Stimulated activated CD4-positive, alpha-beta T cell treated with anti-CD3 and anti-CD28 coated beads, TNF-alpha, amount 100 ng/mL, for 1 hour (primary cell): ENCODE data around the gene YPEL1.
"Not testable (repeated sequence)": the region's sequence is repeated elsewhere in the genome, so short reads cannot be mapped to it uniquely, and the experiment has no call there.

Experiments
- DNase-seq, 3 donors: peaks; one replicate each; pipeline ENCODE4 v3.0.0-alpha.2; 2020; ENCODE audit warnings: low read depth in 3 of 3, low spot score in 1 of 3

YPEL1 gene

GRCh38 chr22:21754523-21754922, 18.9 kb upstream of the YPEL1 start:
- no peak for DNase-seq

- DNase-seq, result no peak
Measured at GRCh38 chr22:21753374-21754111, 17.9 kb upstream of the YPEL1 start.

GRCh38 chr22:21752276-21752675, 16.7 kb upstream of the YPEL1 start:
- no peak for DNase-seq

- DNase-seq, result no peak
Measured at GRCh38 chr22:21745948-21746347, 10.4 kb upstream of the YPEL1 start.

- not testable (repeated sequence) for DNase-seq
Measured at GRCh38 chr22:21744917-21745316, 9.3 kb upstream of the YPEL1 start.

- DNase-seq, result no peak
Measured at GRCh38 chr22:21741790-21742189, 6.2 kb upstream of the YPEL1 start.

GRCh38 chr22:21741059-21741458, 5.5 kb upstream of the YPEL1 start:
- no peak for DNase-seq

GRCh38 chr22:21739828-21740377, 4.3 kb upstream of the YPEL1 start:
- no peak for DNase-seq

GRCh38 chr22:21738966-21739365, 3.4 kb upstream of the YPEL1 start:
- no peak for DNase-seq

- no peak for DNase-seq
Measured at GRCh38 chr22:21738081-21738480, 2.5 kb upstream of the YPEL1 start.

GRCh38 chr22:21736948-21737347, 1.4 kb upstream of the YPEL1 start:
- DNase-seq, result no peak

GRCh38 chr22:21736084-21736642, 569 bp upstream of the YPEL1 start:
- no peak for DNase-seq

GRCh38 chr22:21734540-21735199, 924 bp downstream of the YPEL1 start:
- no peak for DNase-seq

GRCh38 chr22:21731503-21731902, 4.1 kb downstream of the YPEL1 start:
- DNase-seq, result no peak

GRCh38 chr22:21730535-21731308, 4.9 kb downstream of the YPEL1 start:
- DNase-seq, result no peak

GRCh38 chr22:21729184-21729583, 6.4 kb downstream of the YPEL1 start:
- DNase-seq, result not testable (repeated sequence)

GRCh38 chr22:21728270-21728669, 7.3 kb downstream of the YPEL1 start:
- DNase-seq, result no peak

GRCh38 chr22:21727768-21728167, 7.8 kb downstream of the YPEL1 start:
- DNase-seq, result no peak

GRCh38 chr22:21727159-21727558, 8.4 kb downstream of the YPEL1 start:
- no peak for DNase-seq

- no peak for DNase-seq
Measured at GRCh38 chr22:21726650-21727049, 8.9 kb downstream of the YPEL1 start.

GRCh38 chr22:21725956-21726649, 9.5 kb downstream of the YPEL1 start:
- DNase-seq, result no peak
